ENCODE measurements around the gene SLC8A1. TPM values are rescaled to one million over a fixed set of nuclear protein-coding genes. Genes with fewer than 3 reads are reported as not detected.
A peak's percentile ranks its signal among the peaks of the same experiment; 100 is the strongest.

The SLC8A1 gene
- total RNA-seq, 2 experiments from 2014 or later, result 0.22 to 0.31 TPM

DNA sequence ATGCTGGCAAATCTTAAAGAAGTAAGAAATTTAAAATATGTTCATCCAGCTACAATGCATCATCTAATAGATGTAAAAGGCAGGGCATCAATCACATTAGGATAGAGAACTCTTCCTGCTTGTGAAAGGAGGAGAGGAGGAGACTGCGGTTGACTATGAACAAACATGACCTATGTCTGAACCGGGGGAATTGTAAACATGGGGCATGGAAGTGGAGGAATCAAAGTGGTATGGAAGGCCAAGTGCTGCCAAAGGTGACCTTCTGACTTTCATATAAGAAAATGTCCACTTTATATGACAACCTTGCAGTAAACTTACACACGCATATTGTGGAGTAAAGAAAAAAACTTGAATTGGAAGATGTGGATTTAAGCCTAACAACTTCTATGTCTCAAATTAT is 20.0 kb upstream of the SLC8A1 start:
- Mint-ChIP-seq H3K36me3 (no peaks in the 10 kb centered on the region), H3K4me3 (no peak overlapping the region), H3K9me3 (no peaks in the 10 kb centered on the region), H3K27ac (no peak overlapping the region), H3K27me3 (peaks cover under 1% of the 10 kb centered on the region), H3K4me1 (no peaks in the 10 kb centered on the region)
- no peak for DNase-seq

DNA sequence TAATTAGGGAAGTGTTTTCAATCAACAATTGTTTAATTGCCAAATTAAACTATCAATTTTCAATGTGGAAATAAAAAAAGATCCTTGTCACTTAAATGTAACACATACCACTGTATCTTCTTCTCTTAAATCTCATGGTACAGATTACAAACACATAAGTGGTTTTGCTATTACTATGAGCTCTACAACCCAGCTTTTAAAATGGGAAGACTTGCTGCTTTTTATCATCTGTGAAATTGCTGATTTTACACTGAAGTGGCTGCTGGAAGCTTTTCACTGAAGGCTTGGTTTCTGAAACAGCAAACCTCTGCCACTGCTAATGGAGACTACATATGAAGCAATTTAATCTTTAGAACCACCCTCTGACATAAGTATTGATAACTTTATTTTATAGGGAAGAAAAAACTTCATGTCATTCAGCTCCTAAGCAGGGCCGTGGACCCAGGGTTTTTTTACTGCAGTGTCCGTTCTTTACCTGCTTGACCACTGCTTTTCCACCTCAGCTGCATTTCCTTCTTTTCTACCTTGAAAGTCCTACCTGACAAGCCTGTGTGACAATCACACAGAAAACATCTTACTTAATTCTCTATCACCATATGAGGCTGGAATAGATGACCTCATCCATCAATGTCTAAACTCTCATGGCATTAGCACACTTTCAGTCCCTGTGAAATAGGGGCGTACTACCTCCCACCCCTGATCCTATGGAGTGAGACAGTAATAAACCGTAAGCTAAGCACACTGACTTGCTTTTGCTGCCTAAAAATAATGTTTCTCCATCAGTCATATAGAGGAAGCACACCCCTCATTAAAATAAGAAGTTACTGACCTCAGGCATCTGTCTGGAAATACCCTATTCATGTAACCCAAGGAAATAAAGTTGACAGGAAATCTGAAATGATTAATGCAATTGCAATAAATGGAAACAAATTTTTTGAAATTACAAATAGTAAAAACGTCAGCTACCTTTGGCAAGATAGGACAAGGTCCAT is 19.2 kb upstream of the SLC8A1 start:
- H3K27ac Mint-ChIP-seq, result no peak overlapping the region
- no peaks in the 10 kb centered on the region for H3K9me3 Mint-ChIP-seq
- H3K4me1 Mint-ChIP-seq, result no peaks in the 10 kb centered on the region
- no peaks in the 10 kb centered on the region for H3K36me3 Mint-ChIP-seq
- H3K4me3 Mint-ChIP-seq, result no peak overlapping the region
- H3K27me3 Mint-ChIP-seq, result peaks cover 3% of the 10 kb centered on the region
- no peak for DNase-seq

DNA sequence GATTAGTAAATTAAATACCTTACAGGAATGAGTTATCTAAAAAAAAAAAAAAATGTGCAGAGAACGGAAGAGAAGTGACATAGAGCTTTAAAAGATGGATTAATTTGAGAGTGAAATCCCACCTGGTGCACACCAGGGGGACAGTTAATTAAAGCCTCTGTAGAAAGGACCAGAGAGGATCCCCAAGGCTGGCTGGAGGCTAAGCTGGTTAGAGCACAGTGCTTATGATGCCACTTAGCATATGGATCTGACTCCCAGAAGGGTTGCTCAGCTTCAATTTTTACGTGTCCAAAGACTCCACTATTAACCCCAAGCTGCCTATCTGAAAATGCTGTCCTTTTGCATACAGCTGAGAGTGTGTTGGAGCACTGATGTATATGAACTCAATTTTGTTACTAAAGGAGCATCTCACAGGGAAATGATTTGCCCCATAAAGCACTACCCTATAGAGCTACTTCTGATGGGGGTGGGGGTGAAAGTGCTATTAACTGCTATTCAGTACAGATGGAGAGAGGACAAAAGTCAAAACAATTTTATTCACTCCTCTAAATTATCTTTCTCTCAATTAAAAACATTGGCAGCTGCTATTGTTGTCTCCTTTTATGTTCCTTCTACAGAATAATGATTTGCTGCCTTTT is 15.2 kb upstream of the SLC8A1 start:
- Mint-ChIP-seq H3K4me1 (no peaks in the 10 kb centered on the region), H3K4me3 (no peak overlapping the region), H3K9me3 (no peaks in the 10 kb centered on the region), H3K27ac (no peak overlapping the region), H3K36me3 (no peaks in the 10 kb centered on the region), H3K27me3 (peaks cover 3% of the 10 kb centered on the region)
- no peak for DNase-seq

DNA sequence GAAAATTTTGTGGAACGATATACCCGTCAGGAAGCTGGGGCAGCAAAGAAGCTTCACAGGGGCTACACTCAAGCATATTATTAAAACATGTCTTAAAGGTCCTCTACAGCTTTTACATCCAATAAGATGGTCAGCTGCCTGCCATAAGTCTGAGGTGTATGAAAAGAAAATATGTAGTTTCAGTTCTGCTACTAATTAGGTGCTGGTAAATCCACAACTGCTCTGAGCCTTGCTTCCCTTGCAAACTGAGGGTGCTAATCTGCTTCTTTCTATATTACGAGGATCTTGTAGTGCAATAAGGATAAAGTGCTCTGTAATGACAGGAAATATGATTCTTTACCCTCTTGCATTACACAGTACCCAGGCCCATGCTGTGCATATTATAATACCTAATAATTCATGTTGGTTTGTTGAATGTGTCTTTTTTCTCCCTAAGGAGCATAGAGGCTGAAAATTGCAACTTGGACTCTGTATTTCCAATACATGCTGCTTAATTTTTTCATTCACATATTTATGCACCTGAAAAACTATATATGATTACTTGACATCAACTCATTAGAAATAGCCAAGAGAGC is 14.5 kb upstream of the SLC8A1 start:
- Mint-ChIP-seq H3K4me3 (no peak overlapping the region), H3K27me3 (peaks cover 3% of the 10 kb centered on the region), H3K36me3 (no peaks in the 10 kb centered on the region), H3K4me1 (no peaks in the 10 kb centered on the region), H3K9me3 (no peaks in the 10 kb centered on the region), H3K27ac (no peak overlapping the region)
- no peak for DNase-seq

DNA sequence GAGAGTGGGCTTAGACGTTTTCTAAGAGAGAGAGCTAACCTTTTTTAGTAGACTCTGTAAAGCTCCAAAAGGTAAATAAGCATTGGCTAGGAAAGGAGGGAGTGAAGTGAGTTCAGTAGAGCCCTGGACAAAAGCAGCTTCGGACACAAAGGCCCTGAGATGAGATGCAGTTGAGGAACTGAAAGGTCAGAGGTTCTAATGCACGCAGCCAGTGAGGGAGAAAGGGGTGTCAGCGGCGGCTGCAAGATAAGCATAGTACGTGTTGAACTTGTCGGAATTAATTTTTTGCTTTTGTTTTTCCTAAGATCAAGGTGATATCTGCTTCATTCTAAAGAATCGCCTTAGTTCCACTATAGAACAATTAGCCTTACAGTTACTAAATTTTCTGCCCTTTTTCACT is 11.2 kb upstream of the SLC8A1 start:
- H3K27me3 Mint-ChIP-seq, result peaks cover 3% of the 10 kb centered on the region
- H3K4me1 Mint-ChIP-seq, result no peaks in the 10 kb centered on the region
- no peak overlapping the region for H3K27ac Mint-ChIP-seq
- H3K9me3 Mint-ChIP-seq, result no peaks in the 10 kb centered on the region
- H3K36me3 Mint-ChIP-seq, result no peaks in the 10 kb centered on the region
- DNase-seq, result no peak
- no peak overlapping the region for H3K4me3 Mint-ChIP-seq

DNA sequence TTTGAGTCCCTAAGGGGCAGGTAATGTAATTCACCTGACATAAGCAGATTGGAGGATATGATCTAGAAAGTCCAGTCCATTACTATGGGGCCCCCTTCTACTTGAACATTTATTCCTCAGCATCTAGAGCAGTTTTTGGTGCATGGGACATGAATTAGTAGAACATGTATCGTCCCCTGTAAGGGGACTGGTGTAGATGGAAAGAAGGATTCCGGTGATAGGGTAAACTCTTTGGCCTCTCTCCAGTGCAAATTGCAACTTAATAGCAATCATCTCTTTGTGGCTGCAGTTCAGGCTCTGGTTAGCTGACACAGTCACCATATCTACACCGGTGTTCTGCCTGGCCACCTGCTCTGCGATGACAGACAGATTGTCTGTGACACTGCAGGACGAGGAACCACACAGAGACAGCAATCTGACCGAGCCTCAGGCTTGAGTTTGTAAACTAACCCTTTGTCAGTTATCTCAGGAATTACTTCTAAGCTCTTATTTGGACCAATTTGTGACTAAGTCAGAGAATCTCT is 6.4 kb upstream of the SLC8A1 start:
- Mint-ChIP-seq H3K27ac (no peak overlapping the region), H3K36me3 (no peaks in the 10 kb centered on the region), H3K4me3 (no peak overlapping the region), H3K4me1 (no peaks in the 10 kb centered on the region), H3K9me3 (no peaks in the 10 kb centered on the region), H3K27me3 (no peaks in the 10 kb centered on the region)
- DNase-seq, result no peak

DNA sequence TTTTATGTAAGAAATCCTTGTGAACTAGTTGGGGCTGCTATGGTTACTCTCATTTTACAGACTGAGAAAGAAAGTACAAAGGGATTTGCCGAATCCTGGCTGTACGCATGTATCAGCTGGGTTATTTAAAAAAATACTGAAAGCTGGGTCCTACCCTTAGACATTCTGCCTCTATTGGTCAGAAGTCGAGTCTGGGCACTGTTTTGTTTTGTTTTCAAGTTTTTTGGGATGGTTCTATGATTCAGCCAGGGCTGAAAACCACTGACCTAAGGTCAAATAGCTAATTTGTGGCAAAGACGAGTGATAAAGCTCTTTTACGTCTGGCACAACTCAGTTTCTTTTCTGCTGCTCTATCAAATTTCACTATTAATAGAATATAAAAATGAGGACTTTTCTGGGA is 5.9 kb upstream of the SLC8A1 start:
- Mint-ChIP-seq H3K36me3 (no peaks in the 10 kb centered on the region), H3K27ac (no peak overlapping the region), H3K4me3 (no peak overlapping the region), H3K27me3 (peaks cover 4% of the 10 kb centered on the region), H3K9me3 (no peaks in the 10 kb centered on the region), H3K4me1 (no peaks in the 10 kb centered on the region)
- DNase-seq, result no peak

DNA sequence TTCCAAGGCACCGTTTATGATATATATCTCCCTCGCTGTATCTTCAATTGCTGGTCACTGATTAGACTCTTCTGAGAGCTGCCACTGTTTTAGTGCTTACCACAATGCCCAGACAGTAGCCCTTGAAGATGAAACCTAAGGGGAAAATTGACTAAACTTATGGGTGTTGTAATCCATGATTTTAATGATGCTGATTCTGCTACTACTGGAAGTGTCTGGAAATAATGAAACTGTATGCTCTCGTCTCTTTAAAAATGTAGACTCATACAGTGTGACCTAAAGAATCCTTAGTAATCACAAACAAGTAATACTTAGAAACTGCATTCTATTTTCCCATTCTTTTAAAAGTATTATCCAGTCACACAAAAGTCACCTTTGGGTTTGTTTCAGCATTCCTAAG is 5.5 kb upstream of the SLC8A1 start:
- Mint-ChIP-seq H3K4me1 (no peaks in the 10 kb centered on the region), H3K27ac (no peak overlapping the region), H3K36me3 (no peaks in the 10 kb centered on the region), H3K4me3 (no peak overlapping the region), H3K27me3 (peaks cover 9% of the 10 kb centered on the region), H3K9me3 (no peaks in the 10 kb centered on the region)
- no peak for DNase-seq

DNA sequence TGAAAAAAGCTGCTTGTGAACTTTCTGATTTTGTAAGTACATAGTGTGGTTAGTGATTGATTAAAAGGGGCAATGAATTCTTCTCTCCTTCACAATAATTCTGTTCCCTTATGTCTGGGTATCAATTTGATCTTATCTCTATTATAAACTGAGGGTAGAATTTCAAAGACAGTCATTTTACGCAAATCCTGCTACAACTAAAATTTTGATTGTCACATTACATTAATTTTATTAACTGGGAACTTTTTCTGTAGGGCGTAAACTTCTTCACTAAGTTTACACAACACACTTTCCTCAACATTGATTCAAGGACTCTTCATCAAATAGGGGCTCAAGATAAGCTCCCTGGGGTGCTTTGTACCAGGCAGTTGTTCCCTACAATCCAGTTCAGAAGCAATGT is 5.0 kb upstream of the SLC8A1 start:
- Mint-ChIP-seq H3K27me3 (peaks cover 12% of the 10 kb centered on the region), H3K27ac (no peak overlapping the region), H3K36me3 (no peaks in the 10 kb centered on the region), H3K4me3 (no peak overlapping the region), H3K9me3 (no peaks in the 10 kb centered on the region), H3K4me1 (no peaks in the 10 kb centered on the region)
- no peak for DNase-seq

DNA sequence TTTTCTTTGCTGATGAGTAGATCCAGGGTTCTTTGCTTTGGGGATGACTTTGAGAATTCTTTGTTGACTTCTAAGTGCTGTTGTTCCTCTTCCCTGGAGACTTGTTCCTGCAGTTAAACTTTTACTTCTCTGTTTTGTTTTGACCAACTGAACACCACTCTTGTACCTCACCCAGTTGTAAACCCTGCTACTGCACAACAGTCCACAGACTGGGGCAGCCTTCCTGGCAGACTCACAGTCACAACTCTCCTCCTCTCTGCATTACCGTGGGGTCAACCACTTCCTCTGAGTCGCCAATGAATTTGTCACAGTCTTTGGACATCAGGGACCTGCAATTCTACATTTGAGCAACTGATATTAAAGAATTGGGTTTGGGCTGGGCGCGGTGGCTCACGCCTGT is 3.8 kb upstream of the SLC8A1 start:
- H3K4me3 Mint-ChIP-seq, result no peak overlapping the region
- H3K36me3 Mint-ChIP-seq, result no peaks in the 10 kb centered on the region
- H3K27ac Mint-ChIP-seq, result no peak overlapping the region

DNA sequence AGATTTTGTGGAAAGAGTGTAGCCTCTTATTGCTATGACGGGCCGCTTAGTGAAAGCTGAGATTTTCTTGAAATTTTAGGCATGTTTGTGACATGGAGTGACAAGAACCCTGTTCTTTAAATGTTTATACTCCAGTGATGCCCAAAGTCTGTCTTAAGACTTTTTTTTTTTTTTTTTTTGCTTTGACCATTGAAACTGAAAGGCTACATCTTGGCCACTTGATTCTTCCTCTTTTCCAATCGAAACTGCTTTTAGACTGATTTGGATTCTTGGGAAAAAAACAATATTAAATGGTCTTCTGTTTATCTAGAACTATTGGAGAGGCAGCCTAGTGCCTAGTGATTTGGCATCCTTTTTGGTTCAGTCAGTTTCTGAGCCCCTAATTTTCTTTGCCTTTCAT is 2.4 kb upstream of the SLC8A1 start:
- Mint-ChIP-seq H3K27me3 (peaks cover 38% of the 10 kb centered on the region), H3K4me1 (peaks cover 11% of the 10 kb centered on the region)

More for the DNA sequence above, 3.8 kb upstream of the SLC8A1 start:
- DNase-seq, result no peak
- peaks cover 3% of the 10 kb centered on the region for H3K4me1 Mint-ChIP-seq
- peaks cover 24% of the 10 kb centered on the region for H3K27me3 Mint-ChIP-seq
- H3K9me3 Mint-ChIP-seq, result no peaks in the 10 kb centered on the region

DNA sequence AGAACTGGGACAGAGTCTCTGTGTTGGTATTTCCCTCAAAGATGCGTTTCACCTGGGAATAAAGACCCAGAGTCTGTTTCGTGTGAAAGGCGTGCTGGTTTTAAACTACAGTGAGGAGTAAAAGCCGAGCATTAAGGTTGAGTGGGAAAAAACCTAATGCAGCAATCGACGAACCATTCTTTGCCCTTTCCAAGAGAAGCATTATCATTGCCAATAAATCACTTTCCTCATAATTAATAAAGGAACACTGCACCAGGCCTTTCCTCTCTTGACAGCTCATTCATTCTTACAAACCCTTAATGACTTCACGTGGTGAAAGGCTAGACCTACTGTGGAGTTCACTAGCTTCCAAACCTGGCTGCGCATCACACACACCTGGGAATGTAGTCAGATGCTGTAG is 896 bp upstream of the SLC8A1 start:
- H3K27ac Mint-ChIP-seq, result no peak overlapping the region
- no peak overlapping the region for H3K4me3 Mint-ChIP-seq
- H3K27me3 Mint-ChIP-seq, result peaks cover 52% of the 10 kb centered on the region
- no peaks in the 10 kb centered on the region for H3K36me3 Mint-ChIP-seq
- H3K4me1 Mint-ChIP-seq, result peaks cover 11% of the 10 kb centered on the region
- no peak for DNase-seq
- no peaks in the 10 kb centered on the region for H3K9me3 Mint-ChIP-seq

More for the DNA sequence above, 2.4 kb upstream of the SLC8A1 start:
- Mint-ChIP-seq H3K4me3 (no peak overlapping the region), H3K36me3 (no peaks in the 10 kb centered on the region), H3K27ac (no peak overlapping the region), H3K9me3 (no peaks in the 10 kb centered on the region)
- no peak for DNase-seq

DNA sequence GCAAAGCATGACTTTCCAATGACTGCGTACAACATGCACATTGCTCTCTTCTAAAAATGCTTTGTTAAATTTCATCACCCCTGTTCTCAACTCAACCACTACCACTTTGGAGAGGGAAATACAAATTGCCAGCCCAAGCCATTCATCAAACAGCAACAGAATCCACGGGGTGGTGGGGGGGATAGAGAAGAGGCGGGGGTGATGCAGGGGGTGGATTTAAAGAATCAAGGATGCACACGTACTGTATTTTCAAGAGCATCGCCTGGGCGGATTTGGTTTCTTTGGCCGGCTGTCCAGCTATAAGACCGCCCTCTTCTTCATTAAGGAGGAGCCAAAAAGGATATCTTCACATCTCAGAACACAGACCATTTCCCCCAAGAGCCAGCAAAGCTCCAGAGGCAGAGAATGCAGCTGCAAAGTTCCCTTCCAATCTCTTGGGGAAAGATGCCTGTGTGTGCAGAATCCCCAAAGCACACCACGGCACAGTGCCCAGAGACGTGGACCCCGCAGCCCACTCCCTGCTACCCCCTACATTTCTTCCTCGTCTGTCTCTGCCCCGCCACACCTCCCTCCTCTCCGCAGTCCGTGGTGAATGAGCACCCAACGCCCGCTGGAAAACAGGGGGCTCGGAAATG is 977 bp downstream of the SLC8A1 start:
- H3K36me3 Mint-ChIP-seq, result no peaks in the 10 kb centered on the region
- no peak for DNase-seq
- H3K27me3 Mint-ChIP-seq, result peaks cover 52% of the 10 kb centered on the region
- H3K4me3 Mint-ChIP-seq, result peak overlapping the region; percentile 73
- H3K4me1 Mint-ChIP-seq, result peaks cover 11% of the 10 kb centered on the region
- H3K9me3 Mint-ChIP-seq, result no peaks in the 10 kb centered on the region
- no peak overlapping the region for H3K27ac Mint-ChIP-seq

DNA sequence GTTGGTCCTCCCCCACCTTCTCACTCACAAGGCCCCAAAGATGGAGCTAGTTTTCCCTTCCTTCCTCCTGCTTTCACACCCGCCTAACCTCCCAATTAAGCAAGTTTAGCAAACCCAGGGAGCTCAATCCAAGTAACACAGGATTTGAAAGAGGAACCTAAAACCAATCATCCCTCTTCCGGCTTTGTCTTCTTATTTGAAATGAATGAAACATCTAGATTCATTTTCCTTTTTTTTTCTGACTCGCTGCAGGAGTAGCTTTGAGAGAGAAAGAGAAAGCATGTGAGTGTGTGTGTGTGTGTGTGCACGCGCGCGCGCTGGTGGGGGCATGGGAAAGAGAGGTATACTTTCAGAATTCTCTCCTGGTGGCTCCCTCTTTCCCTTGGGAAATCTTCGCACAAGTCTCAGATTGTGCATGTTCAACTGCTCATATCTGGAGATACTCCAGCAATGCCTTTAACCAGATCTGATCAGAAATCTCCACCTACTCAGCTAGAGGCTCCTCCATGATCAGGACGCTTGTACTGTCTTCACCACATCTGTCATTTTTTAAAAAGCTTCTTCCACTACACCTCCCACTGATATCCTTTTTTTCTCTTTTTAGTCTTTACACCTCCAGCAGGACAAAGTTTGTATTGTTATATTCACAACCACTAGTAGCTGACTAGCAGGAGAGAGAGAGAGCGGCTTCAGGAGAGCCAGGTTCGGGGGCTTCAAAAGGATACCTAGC is 1.7 kb downstream of the SLC8A1 start:
- peak overlapping the region; percentile 73 for H3K4me3 Mint-ChIP-seq
- H3K36me3 Mint-ChIP-seq, result no peaks in the 10 kb centered on the region
- no peak overlapping the region for H3K27ac Mint-ChIP-seq
- no peak for DNase-seq
- peaks cover 11% of the 10 kb centered on the region for H3K4me1 Mint-ChIP-seq
- no peaks in the 10 kb centered on the region for H3K9me3 Mint-ChIP-seq
- peaks cover 52% of the 10 kb centered on the region for H3K27me3 Mint-ChIP-seq

Data from activated naive CD8-positive, alpha-beta T cell treated with anti-CD3 and anti-CD28 coated beads for 36 hours (primary cell).